Measurements from ENCODE around the gene THAP5. TPM values are rescaled to one million over a fixed set of nuclear protein-coding genes. Genes with fewer than 3 reads are reported as not detected.
"Not testable (repeated sequence)": the region's sequence is repeated elsewhere in the genome, so short reads cannot be mapped to it uniquely, and the experiment has no call there.

The THAP5 gene
- polyA plus RNA-seq, 1 experiment = 11.4 TPM

DNA sequence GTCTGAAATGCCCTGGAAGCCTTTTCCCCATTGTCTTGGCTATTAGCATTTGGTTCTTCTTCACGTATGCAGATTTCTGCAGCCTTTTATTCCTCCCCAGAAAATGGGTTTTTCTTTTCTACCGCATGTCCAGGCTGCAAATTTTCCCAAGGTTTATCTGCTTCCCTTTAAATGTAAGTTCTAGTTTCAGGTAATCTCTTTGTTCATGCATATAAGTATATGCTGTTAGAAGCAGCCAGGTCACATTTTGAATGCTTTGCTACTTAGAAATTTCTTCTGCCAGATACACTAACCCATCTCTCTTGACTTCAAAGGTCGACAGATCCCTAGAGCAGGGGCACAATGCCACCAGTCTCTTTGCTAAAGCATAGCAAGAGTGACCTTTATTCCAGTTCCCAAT is 12.3 kb downstream of the THAP5 start:
- TF ChIP-seq, protein P1, sequence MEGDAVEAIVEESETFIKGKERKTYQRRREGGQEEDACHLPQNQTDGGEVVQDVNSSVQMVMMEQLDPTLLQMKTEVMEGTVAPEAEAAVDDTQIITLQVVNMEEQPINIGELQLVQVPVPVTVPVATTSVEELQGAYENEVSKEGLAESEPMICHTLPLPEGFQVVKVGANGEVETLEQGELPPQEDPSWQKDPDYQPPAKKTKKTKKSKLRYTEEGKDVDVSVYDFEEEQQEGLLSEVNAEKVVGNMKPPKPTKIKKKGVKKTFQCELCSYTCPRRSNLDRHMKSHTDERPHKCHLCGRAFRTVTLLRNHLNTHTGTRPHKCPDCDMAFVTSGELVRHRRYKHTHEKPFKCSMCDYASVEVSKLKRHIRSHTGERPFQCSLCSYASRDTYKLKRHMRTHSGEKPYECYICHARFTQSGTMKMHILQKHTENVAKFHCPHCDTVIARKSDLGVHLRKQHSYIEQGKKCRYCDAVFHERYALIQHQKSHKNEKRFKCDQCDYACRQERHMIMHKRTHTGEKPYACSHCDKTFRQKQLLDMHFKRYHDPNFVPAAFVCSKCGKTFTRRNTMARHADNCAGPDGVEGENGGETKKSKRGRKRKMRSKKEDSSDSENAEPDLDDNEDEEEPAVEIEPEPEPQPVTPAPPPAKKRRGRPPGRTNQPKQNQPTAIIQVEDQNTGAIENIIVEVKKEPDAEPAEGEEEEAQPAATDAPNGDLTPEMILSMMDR (IDR thresholded peaks at IDR 0.05; ENCODE audit: low read depth, low read length) = no peak
- H3K4me3 ChIP-seq (ENCODE audit: low read depth, low read length) = no peak overlapping the region
- no peak for DNase-seq (ENCODE audit: low read depth, low spot score)
- CTCF ChIA-PET = no interaction called here
- H3K27ac ChIP-seq (ENCODE audit: low read depth, low read length) = no peak overlapping the region
- no peaks in the 10 kb centered on the region for H3K27me3 ChIP-seq (ENCODE audit: control insufficient read depth, insufficient read depth, low read length)
- POLR2A ChIA-PET = no interaction called here
- peaks cover 9% of the 10 kb centered on the region for H3K9me3 ChIP-seq (ENCODE audit: control insufficient read depth, insufficient read depth, low read length)

GRCh38 chr7:108556665-108557064 is 12.8 kb downstream of the THAP5 start:
- H3K4me3 ChIP-seq (ENCODE audit: low read depth, low read length); H3K9me3 ChIP-seq (ENCODE audit: control insufficient read depth, insufficient read depth, low read length); H3K27me3 ChIP-seq (ENCODE audit: control insufficient read depth, insufficient read depth, low read length); POLR2A ChIA-PET; H3K27ac ChIP-seq (ENCODE audit: low read depth, low read length); DNase-seq (ENCODE audit: low read depth, low spot score); CTCF ChIA-PET: not testable (repeated sequence)

DNA sequence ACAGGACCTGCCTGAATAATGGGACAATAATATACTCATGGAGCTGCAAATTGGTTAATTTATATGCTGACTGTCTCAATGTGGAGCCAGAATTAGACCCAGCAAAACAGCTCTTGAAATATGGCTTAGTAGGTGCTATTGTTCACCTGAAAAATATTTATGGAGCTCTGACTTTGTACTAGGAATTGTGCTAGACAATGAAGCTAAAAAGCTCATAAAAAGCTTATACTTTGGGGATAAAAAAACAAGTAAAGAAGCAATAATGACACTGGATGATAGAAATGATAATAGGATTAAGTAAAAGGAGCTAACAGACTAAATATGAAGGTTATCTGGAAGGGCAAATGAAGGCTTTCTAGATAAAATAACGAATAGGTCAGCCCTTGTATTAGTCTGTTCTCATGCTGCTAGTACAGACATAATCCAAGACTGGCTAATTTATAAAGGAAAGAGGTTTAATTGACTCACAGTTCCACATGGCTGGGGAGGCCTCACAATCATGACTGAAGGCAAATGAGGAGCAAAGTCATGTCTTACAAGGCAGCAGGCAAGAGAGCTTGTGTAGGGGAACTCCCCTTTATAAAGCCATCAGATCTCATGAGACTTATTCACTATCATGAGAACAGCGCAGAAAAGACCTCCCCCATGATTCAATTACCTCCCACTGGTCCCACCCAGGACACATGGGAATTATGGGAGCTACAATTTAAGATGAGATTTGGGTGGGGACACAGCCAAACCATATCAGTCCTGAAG is 21.2 kb downstream of the THAP5 start:
- CTCF ChIA-PET; H3K27ac ChIP-seq (ENCODE audit: low read depth, low read length); POLR2A ChIA-PET; H3K27me3 ChIP-seq (ENCODE audit: control insufficient read depth, insufficient read depth, low read length); H3K4me3 ChIP-seq (ENCODE audit: low read depth, low read length); DNase-seq (ENCODE audit: low read depth, low spot score); H3K9me3 ChIP-seq (ENCODE audit: control insufficient read depth, insufficient read depth, low read length): not testable (repeated sequence)

GRCh38 chr7:108541478-108541877 is 28.0 kb downstream of the THAP5 start:
- CTCF ChIA-PET = no interaction called here
- TF ChIP-seq, protein P1 (IDR thresholded peaks at IDR 0.05; ENCODE audit: low read depth, low read length) = no peak
- DNase-seq (ENCODE audit: low read depth, low spot score) = no peak
- no peaks in the 10 kb centered on the region for H3K9me3 ChIP-seq (ENCODE audit: control insufficient read depth, insufficient read depth, low read length)
- POLR2A ChIA-PET = no interaction called here
- H3K4me3 ChIP-seq (ENCODE audit: low read depth, low read length) = no peak overlapping the region
- H3K27ac ChIP-seq (ENCODE audit: low read depth, low read length) = no peak overlapping the region
- H3K27me3 ChIP-seq (ENCODE audit: control insufficient read depth, insufficient read depth, low read length) = peaks cover 2% of the 10 kb centered on the region

DNA sequence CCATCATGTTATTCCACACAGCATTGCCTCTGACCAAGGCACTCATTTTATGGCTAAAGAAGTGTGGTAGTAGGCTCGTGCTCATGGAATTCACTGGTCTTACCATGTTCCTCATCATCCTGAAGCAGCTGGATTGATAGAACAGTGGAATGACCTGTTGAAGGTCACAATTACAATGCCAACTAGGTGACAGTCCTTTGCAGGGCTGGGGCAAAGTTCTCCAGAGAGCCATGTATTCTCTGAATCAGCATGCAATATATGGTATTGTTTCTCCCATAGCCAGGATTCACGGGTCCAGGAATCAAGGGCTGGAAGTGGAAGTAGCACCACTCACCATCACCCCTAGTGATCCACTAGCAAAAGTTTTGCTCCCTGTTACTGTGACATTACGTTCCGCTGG is 30.8 kb downstream of the THAP5 start:
- H3K4me3 ChIP-seq (ENCODE audit: low read depth, low read length); DNase-seq (ENCODE audit: low read depth, low spot score); H3K9me3 ChIP-seq (ENCODE audit: control insufficient read depth, insufficient read depth, low read length); H3K27ac ChIP-seq (ENCODE audit: low read depth, low read length); H3K27me3 ChIP-seq (ENCODE audit: control insufficient read depth, insufficient read depth, low read length); POLR2A ChIA-PET; CTCF ChIA-PET: not testable (repeated sequence)

DNA sequence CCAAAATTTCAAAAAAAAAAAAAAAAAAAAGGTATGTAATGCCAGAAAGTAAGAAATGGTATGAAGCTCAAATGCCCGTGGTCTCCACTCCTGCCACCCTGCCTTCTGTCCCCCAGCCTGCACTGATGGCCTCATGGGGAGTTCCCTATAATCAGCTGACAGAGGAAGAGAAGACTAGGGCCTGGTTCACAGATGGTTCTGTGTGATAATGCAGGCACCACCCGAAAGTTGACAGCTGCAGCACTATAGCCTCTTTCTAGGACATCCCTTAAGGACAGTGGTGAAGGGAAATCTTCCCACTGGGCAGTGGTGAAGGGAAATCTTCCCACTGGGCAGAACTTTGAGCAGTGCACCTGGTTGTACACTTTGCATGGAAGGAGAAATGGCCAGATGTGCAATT is 31.3 kb downstream of the THAP5 start:
- POLR2A ChIA-PET; DNase-seq (ENCODE audit: low read depth, low spot score); CTCF ChIA-PET: not testable (repeated sequence)

DNA sequence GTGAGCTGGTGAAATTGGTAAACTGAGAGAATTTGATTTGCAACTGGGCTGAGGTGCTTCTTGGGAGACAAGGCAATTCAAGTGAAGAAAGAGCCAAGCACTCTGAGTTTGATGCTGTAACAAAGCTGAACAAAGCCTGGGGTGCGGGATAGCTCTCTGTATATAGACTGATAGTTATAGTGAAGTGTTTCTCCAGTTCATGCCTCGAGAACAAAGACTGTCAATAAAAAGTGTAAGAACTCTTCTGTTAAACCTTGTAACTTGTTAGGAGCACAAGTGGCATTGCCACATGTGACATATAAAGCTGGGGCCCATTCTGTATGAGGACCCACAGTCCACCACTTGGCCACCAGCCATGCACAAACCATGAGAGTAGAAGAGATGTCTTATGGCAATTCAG is 32.3 kb downstream of the THAP5 start:
- DNase-seq (ENCODE audit: low read depth, low spot score) = no peak
- no peaks in the 10 kb centered on the region for H3K9me3 ChIP-seq (ENCODE audit: control insufficient read depth, insufficient read depth, low read length)
- POLR2A ChIA-PET = no interaction called here
- TF ChIP-seq, protein P1 (IDR thresholded peaks at IDR 0.05; ENCODE audit: low read depth, low read length) = no peak
- CTCF ChIA-PET = no interaction called here
- H3K27ac ChIP-seq (ENCODE audit: low read depth, low read length) = no peak overlapping the region
- no peak overlapping the region for H3K4me3 ChIP-seq (ENCODE audit: low read depth, low read length)
- H3K27me3 ChIP-seq (ENCODE audit: control insufficient read depth, insufficient read depth, low read length) = peaks cover 2% of the 10 kb centered on the region

More for the DNA sequence above, 31.3 kb downstream of the THAP5 start:
- H3K4me3 ChIP-seq (ENCODE audit: low read depth, low read length); H3K27me3 ChIP-seq (ENCODE audit: control insufficient read depth, insufficient read depth, low read length); H3K9me3 ChIP-seq (ENCODE audit: control insufficient read depth, insufficient read depth, low read length); H3K27ac ChIP-seq (ENCODE audit: low read depth, low read length): not testable (repeated sequence)

Measured in AG04450 (cell line).